ENCODE data around the gene UMPS.

DNA sequence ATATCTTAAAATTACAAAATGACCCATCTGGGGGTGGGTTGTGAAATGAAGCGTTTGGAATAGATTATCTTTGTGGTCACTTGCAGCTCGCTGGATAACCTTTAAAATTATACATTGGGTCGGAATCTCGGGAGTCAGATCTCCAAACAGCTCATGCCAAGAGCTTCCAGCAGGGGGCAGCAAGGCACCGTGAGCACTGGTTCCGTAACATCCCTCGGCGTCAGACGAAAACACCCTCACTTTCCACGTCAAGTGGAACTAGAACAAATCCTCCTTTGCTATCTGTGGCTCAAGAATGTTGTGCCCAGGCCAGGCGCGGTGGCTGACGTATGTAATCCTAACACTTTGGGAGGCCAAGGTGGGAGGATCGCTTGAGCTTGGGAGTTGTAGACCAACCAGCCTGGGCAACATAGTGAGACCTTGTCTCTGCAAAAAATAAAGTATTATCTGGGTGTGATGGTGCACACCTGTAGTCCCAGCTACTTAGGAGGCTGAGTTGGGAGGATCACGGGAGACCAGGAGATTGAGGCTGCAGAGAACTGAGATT is 31.1 kb downstream of the UMPS start:
- TF ChIP-seq POLR2A (IDR thresholded peaks at IDR 0.05; ENCODE audit: low read length) (no peak), GATA1 (IDR thresholded peaks at IDR 0.05; ENCODE audit: low read depth, low read length) (no peak)
